ENCODE data around the gene ZSWIM5. TPM values are rescaled to one million over a fixed set of nuclear protein-coding genes. Genes with fewer than 3 reads are reported as not detected.
"Not testable (repeated sequence)": the region's sequence is repeated elsewhere in the genome, so short reads cannot be mapped to it uniquely, and the experiment has no call there.

ZSWIM5 gene
- total RNA-seq: 22.6 TPM

DNA sequence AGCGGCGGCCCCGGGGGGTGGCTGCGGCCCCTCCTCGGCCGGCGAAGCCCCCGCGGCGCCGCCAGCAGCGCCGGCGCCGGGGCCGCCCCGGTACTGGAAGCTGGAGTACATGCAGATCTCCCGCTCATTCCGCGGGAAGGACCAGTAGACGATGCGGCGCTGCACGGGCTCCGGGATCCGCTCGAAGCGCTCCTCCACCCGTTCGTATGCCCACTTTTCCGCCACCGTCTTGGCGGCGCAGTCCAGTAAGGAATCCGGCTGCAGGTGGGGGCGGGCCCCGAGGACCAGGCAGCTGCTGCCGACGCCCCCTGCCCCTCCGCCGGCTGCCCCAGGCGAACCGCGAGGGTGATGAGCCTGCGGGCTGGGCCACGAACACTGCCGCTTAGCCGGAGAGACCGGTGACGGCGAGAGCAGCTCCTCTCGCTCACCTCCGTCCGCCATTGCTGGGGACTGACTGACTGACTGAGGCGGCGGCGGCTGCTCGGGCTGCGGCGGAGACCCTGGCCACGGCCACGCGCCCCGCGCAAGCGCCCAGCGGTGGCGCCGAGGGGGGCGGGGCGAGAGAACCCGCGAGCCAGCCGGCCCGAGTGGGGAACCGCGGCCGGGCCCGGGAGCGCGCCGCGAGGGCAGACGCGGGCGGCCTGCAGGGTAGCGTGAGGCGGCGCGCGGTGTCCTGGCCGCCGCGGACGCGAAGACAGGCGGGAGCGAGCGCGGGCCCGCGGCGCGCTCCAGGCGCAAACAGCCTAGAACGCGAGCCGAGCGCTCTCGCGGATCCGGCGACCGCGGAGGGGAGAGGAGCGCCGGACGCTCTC, at the start of gene ZSWIM5:
Gene ZSWIM5 (minus strand): TSS at position 696 of the 812 bp plus-strand sequence. CDS start 255 bp downstream, at position 441.
- peak; percentile 75 for DNase-seq

DNA sequence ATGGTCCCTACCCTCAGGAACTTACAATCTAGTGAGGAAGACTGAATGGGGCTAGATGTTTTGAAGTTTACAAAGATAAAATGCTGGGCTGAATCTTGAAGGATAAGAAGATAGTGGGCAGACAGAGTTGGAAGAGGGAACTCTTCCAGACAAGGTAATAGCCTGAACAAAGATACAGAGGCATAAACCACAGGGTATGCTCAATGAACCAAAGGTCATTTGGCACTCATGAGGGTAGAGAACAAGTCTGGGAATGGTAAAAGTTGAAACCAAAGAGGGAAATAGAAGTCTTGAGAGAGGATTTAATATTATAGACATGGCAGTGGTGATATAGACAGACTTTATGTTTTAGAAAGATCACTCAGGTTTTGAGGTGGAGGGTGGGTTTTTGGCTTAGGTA, 48.1 kb upstream of the ZSWIM5 start:
- no peak for DNase-seq

GRCh38 chr1:45250544-45250943, 44.1 kb upstream of the ZSWIM5 start:
- DNase-seq: no peak

DNA sequence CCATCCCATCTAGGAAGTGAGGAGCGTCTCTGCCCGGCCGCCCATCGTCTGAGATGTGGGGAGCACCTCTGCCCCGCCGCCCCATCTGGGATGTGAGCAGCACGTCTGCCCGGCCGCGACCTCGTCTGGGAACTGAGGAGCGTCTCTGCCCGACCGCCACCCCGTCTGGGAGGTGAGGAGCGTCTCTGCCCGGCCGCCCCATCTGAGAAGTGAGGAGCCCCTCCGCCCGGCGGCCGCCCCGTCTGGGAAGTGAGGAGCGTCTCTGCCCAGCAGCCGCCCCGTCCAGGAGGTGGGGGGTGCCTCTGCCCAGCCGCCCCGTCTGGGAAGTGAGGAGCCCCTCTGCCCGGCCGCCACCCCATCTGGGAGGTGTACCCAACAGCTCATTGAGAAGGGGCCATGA, 41.6 kb upstream of the ZSWIM5 start:
- DNase-seq: not testable (repeated sequence)

DNA sequence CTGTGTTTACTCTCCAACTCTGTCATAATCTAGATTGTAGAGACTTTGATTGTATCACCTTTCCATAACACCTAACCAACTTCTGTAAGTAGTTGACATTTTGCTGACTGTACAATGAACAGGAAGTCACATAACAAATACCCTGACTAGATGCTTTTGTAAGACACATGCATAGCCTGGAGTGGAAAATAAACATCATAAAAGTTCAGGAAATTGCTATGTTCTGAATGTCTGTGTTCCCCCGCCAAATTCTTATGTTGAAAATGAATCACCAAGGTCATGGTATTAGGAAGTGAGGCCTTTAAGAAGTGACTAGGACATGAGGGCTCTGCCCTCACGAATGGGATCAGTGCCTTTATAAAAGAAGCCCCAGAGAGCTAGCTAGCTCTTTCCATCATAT, 40.4 kb upstream of the ZSWIM5 start:
- DNase-seq: no peak

GRCh38 chr1:45246359-45246758, 40.0 kb upstream of the ZSWIM5 start:
- DNase-seq: not testable (repeated sequence)

DNA sequence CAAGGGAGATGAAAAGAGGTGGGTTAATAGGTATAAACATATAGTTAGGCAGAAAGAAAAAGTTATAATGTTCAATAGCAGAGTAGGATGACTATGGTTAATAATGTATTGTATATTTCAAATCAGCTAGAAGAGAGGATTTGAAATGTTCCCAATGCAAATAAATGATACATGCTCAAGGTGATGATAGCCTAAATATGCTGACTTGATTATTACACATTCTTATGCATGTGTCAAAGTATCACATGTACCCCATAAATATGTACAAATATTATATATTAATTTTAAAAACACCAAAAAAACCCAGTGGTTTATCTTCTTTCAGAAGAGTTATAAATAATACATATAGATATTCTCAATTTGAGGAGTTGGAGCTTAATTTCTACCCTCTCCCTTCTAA, 38.3 kb upstream of the ZSWIM5 start:
- DNase-seq: no peak

- no peak for DNase-seq
Observed at GRCh38 chr1:45243476-45244343, 37.3 kb upstream of the ZSWIM5 start.

- no peak for DNase-seq
Observed at GRCh38 chr1:45238846-45239245, 32.4 kb upstream of the ZSWIM5 start.

- DNase-seq: no peak
Observed at GRCh38 chr1:45236136-45236535, 29.7 kb upstream of the ZSWIM5 start.

GRCh38 chr1:45230537-45230936, 24.1 kb upstream of the ZSWIM5 start:
- DNase-seq: no peak

GRCh38 chr1:45225598-45225997, 19.2 kb upstream of the ZSWIM5 start:
- no peak for DNase-seq

GRCh38 chr1:45223710-45224109, 17.3 kb upstream of the ZSWIM5 start:
- DNase-seq: not testable (repeated sequence)

DNA sequence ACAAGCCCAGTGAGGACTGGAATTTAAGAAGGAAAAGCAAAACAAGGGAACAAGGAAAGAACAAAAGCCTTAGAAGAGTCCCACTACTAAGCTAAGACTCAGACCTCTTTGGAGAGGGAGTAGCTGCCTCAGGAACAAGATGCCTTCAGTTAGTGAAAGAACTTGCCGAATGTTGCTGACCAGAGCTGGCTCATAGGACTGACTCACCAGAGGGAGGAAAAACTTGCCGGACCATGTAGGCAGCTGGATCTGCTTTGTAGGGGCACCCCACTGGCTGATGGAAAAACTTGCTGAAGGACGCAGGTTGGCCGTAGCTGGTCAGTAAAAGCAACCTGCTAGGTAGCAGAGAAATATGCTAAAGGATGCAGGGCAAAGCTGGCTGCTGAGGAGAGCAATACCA, 15.3 kb upstream of the ZSWIM5 start:
- no peak for DNase-seq

GRCh38 chr1:45216861-45217260, 10.5 kb upstream of the ZSWIM5 start:
- no peak for DNase-seq

DNA sequence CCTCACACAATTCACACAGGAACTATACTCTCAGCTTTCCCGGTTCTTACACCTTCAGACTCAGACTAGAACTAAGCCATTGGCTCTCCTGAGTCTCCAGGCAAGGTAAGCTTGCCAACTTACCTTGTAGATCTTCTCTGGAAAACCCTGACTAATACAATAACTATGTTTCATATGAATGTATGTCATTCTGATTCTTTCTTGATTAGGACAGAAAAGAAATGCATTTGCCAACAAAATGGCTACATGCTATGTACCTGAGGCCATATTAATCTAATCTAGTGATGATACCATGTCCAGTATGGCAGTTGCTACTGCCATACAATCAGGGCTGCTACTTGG, 9.8 kb upstream of the ZSWIM5 start:
- no peak for DNase-seq

GRCh38 chr1:45215485-45216199, 9.2 kb upstream of the ZSWIM5 start:
- DNase-seq: no peak

- DNase-seq: no peak
Observed at GRCh38 chr1:45213892-45214291, 7.5 kb upstream of the ZSWIM5 start.

GRCh38 chr1:45211076-45211475, 4.7 kb upstream of the ZSWIM5 start:
- DNase-seq: no peak

- no peak for DNase-seq
Observed at GRCh38 chr1:45206808-45207623, 611 bp upstream of the ZSWIM5 start.

DNA sequence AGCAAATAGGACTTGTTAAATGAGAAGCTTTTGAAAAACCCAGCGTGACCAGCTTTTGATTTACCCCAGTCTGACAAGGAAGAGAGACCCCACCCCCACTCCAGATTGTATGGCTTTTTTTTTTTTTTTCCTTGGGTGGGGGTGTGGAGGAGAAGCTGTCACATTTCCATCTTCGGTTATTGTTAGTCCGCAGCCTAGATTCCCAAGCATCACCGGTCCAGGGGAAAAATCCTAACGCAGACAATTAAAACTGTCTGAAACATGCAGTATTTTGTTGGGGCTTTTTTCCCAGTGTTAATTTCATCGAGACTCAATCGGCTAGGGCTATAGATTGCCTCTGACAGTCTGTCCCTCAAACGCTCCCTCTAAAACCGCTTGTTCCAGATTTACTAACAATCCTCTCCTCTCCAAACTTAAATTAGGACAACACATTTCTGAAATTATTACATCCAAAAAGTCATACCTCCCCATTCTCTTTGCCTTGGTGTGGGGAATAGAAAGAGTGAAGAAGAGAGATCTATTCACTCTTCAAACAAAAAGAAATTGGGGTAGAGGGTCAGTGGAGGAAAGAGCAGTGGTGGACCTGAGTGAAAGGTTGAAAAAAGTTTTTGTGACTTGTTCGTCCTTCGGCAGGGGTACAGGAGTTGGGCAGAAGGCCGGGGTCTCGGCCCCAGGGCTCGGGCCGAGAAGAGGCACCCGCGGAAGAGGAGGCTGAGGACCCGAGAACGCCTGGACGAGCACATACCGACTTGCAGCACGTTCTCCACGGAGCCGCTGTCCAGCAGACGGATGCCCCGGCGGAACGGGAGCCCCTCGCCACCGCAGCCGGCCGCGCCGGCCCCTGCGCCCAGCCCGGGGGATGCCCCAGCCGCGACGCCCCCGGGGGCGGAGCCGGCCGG, 1.1 kb downstream of the ZSWIM5 start:
- no peak for DNase-seq
